ENCODE data around the gene TUT7. TPM values are rescaled to one million over a fixed set of nuclear protein-coding genes. Genes with fewer than 3 reads are reported as not detected.
A peak's percentile ranks its signal among the peaks of the same experiment; 100 is the strongest.

TUT7 gene
- total and polyA plus RNA-seq, 2 of the 4 experiments (the other 2 are of a cell fraction): 13.3 to 33.3 TPM

- Histone ChIP-seq H3K4me2 (ENCODE audit: low read depth, low read length) (no peak overlapping the region), H3K9me3 (ENCODE audit: control insufficient read depth, insufficient read depth, low read length) (no peaks in the 10 kb centered on the region), H2BK120ac (ENCODE audit: low read depth, low read length) (no peak overlapping the region), H3K4me1 (ENCODE audit: control insufficient read depth, insufficient read depth, low read length) (no peaks in the 10 kb centered on the region; the same call in 1 of the 2 replicates), H3K4ac (ENCODE audit: low read depth, low read length) (no peak overlapping the region), H2BK5ac (ENCODE audit: low read depth, low read length, poor library complexity, severe bottlenecking) (no peak overlapping the region), H2BK20ac (ENCODE audit: low read depth, low read length) (no peak overlapping the region), H4K5ac (ENCODE audit: low read depth, low read length) (no peak overlapping the region), H3K79me1 (ENCODE audit: low read depth in 1 of 2, low read length in 2 of 2) (no peaks in the 10 kb centered on the region), H4K20me1 (ENCODE audit: insufficient read depth, low read length) (no peaks in the 10 kb centered on the region), H3K27ac (ENCODE audit: insufficient read depth, low read length) (no peak overlapping the region), H2AK5ac (ENCODE audit: low read depth, low read length) (no peak overlapping the region), H3K36me3 (ENCODE audit: control insufficient read depth, insufficient read depth, low read length) (no peaks in the 10 kb centered on the region), H3K56ac (ENCODE audit: extremely low read depth, insufficient read depth, low read length) (no peak overlapping the region), H4K8ac (ENCODE audit: low read depth in 2 of 2, low read length in 2 of 2) (no peak overlapping the region), H2AFZ (replicated peaks; ENCODE audit: low read length, poor library complexity) (no peak overlapping the region), H3K18ac (ENCODE audit: low read depth, low read length) (no peak overlapping the region), H3K4me3 (ENCODE audit: insufficient read depth, low read depth, low read length) (no peak overlapping the region), H3K27me3 (ENCODE audit: control insufficient read depth, insufficient read depth, low read length) (no peaks in the 10 kb centered on the region), H3K14ac (replicated peaks; ENCODE audit: low read depth, low read length) (no peak overlapping the region), H4K91ac (ENCODE audit: insufficient read depth, low read depth, low read length) (no peak overlapping the region), H3K9me1 (ENCODE audit: insufficient read depth, low read length) (no peaks in the 10 kb centered on the region), H2AK9ac (replicated peaks; ENCODE audit: low read depth, low read length, poor library complexity) (no peak overlapping the region), H3K23ac (ENCODE audit: low read depth, low read length) (no peak overlapping the region), H3K9ac (ENCODE audit: low read depth, low read length) (no peak overlapping the region), H2BK15ac (ENCODE audit: low read depth, low read length) (no peak overlapping the region)
- dilution Hi-C loops (cut with HindIII; ENCODE audit: low sequenced_read_pairs, unreplicated experiment) (no loop called here), intact Hi-C loops (cut with micrococcal nuclease) (loop anchor here (10.0 kb wide), 1 partner anchor 416 kb away; no protein-coding TSS in a partner anchor), in situ Hi-C loops (cut with MboI; ENCODE audit: low sequenced_read_pairs) (no loop called here)
- ATAC-seq (ENCODE audit: low read depth) (no peak), DNase-seq (peak; percentile 11)
- BruUV-seq (replicated peaks): no TSS peak
- no peak for TF ChIP-seq ELK1 (IDR thresholded peaks at IDR 0.05; ENCODE audit: borderline replicate concordance, low read depth, low read length)
- TF ChIP-seq RAD21 (IDR thresholded peaks at IDR 0.05; ENCODE audit: low read length): no peak
- no peak for TF ChIP-seq CEBPB (IDR thresholded peaks at IDR 0.05; ENCODE audit: low read depth, low read length)
- no peak for TF ChIP-seq FOS (IDR thresholded peaks at IDR 0.05; ENCODE audit: low read depth, low read length)
- TF ChIP-seq USF2 (IDR thresholded peaks at IDR 0.05; ENCODE audit: low read depth, low read length): no peak
- no peak for TF ChIP-seq CTCF (conservative IDR thresholded peaks at IDR 0.05; ENCODE audit: low read depth, low read length)
- no peak for TF ChIP-seq RCOR1 (IDR thresholded peaks at IDR 0.05; ENCODE audit: insufficient replicate concordance, low read length)
- no peak for TF ChIP-seq POLR2A (IDR thresholded peaks at IDR 0.05; ENCODE audit: low read depth, low read length)
- no peak for TF ChIP-seq MAFK (IDR thresholded peaks at IDR 0.05; ENCODE audit: low read depth, low read length)
- TF ChIP-seq SMC3 (IDR thresholded peaks at IDR 0.05; ENCODE audit: low read depth, low read length): no peak
- no peak for TF ChIP-seq MXI1 (IDR thresholded peaks at IDR 0.05; ENCODE audit: borderline replicate concordance, low read depth, low read length)
- no peak for TF ChIP-seq RFX5 (IDR thresholded peaks at IDR 0.05; ENCODE audit: low read depth, low read length)
- no peak for TF ChIP-seq CHD1 (IDR thresholded peaks at IDR 0.05; ENCODE audit: low read depth, low read length)
- no peak for TF ChIP-seq BHLHE40 (IDR thresholded peaks at IDR 0.05; ENCODE audit: low read depth, low read length)
- TF ChIP-seq MAZ (IDR thresholded peaks at IDR 0.05; ENCODE audit: borderline replicate concordance, low read depth, low read length): no peak
- ChIA-PET POLR2A (ENCODE audit: unreplicated experiment) (no interaction called here), CTCF (interaction anchor here (1.4 kb wide), 1 partner anchor 37 kb away, joined by 3 read pairs; no protein-coding TSS in a partner anchor)
- WGBS, 2 experiments (ENCODE audit: extremely low coverage in 2 of 2, insufficient read length in 1 of 2): 87% methylated on average over 5 of the region's 7 CpGs; no CpG with 5 or more reads in 1 of the 2 experiments
Measured at GRCh38 chr9:86241216-86241615, 113.0 kb downstream of the TUT7 start.
